ENCODE results near the gene PLA2G6.

The PLA2G6 gene

GRCh38 chr22:38062791-38063190, 118.8 kb downstream of the PLA2G6 start:
- no peak overlapping the region for H3K4me3 ChIP-seq (ENCODE audit: low read depth, low read length)
- ChIA-PET CTCF (interaction anchor here (0.6 to 1.2 kb wide), 2 partner anchors 10 to 39 kb away, joined by 3 to 6 read pairs; no protein-coding TSS in a partner anchor), POLR2A (no interaction called here)
- TF ChIP-seq ZNF239 (tag by site-specific recombination; IDR thresholded peaks at IDR 0.05) (no peak), ZNF248 (tag by site-specific recombination; IDR thresholded peaks at IDR 0.05) (no peak), ZNF391 (tag by site-specific recombination; IDR thresholded peaks at IDR 0.05; ENCODE audit: borderline replicate concordance, low read depth) (no peak), HOXD13 (CRISPR knock-in tag; IDR thresholded peaks at IDR 0.05; ENCODE audit: borderline replicate concordance) (no peak), ZNF76 (tag by site-specific recombination; IDR thresholded peaks at IDR 0.05; ENCODE audit: borderline replicate concordance, low read depth) (no peak), ZNF600 (tag by site-specific recombination; IDR thresholded peaks at IDR 0.05) (no peak), SCRT1 (tag by site-specific recombination; IDR thresholded peaks at IDR 0.05; ENCODE audit: borderline replicate concordance) (no peak), ZNF23 (tag by site-specific recombination; IDR thresholded peaks at IDR 0.05; ENCODE audit: borderline replicate concordance) (no peak), ZBTB21 (tag by site-specific recombination; IDR thresholded peaks at IDR 0.05) (no peak), AEBP2 (tag by site-specific recombination; IDR thresholded peaks at IDR 0.05; ENCODE audit: borderline replicate concordance) (no peak), ZBTB8A (tag by site-specific recombination; IDR thresholded peaks at IDR 0.05) (no peak), ZNF585B (tag by site-specific recombination; IDR thresholded peaks at IDR 0.05) (no peak), ZEB2 (tag by site-specific recombination; IDR thresholded peaks at IDR 0.05) (no peak), IKZF3 (tag by site-specific recombination; IDR thresholded peaks at IDR 0.05) (no peak), TCF7L2 (IDR thresholded peaks at IDR 0.05; ENCODE audit: borderline replicate concordance, low read depth, low read length) (no peak), ZNF776 (tag by site-specific recombination; IDR thresholded peaks at IDR 0.05; ENCODE audit: borderline replicate concordance) (no peak)
- TF ChIP-seq, protein P1, sequence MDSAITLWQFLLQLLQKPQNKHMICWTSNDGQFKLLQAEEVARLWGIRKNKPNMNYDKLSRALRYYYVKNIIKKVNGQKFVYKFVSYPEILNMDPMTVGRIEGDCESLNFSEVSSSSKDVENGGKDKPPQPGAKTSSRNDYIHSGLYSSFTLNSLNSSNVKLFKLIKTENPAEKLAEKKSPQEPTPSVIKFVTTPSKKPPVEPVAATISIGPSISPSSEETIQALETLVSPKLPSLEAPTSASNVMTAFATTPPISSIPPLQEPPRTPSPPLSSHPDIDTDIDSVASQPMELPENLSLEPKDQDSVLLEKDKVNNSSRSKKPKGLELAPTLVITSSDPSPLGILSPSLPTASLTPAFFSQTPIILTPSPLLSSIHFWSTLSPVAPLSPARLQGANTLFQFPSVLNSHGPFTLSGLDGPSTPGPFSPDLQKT (IDR thresholded peaks at IDR 0.05; ENCODE audit: borderline replicate concordance, low read depth, low read length), result no peak
- TF ChIP-seq, protein P2, sequence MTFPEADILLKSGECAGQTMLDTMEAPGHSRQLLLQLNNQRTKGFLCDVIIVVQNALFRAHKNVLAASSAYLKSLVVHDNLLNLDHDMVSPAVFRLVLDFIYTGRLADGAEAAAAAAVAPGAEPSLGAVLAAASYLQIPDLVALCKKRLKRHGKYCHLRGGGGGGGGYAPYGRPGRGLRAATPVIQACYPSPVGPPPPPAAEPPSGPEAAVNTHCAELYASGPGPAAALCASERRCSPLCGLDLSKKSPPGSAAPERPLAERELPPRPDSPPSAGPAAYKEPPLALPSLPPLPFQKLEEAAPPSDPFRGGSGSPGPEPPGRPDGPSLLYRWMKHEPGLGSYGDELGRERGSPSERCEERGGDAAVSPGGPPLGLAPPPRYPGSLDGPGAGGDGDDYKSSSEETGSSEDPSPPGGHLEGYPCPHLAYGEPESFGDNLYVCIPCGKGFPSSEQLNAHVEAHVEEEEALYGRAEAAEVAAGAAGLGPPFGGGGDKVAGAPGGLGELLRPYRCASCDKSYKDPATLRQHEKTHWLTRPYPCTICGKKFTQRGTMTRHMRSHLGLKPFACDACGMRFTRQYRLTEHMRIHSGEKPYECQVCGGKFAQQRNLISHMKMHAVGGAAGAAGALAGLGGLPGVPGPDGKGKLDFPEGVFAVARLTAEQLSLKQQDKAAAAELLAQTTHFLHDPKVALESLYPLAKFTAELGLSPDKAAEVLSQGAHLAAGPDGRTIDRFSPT (tag by site-specific recombination; IDR thresholded peaks at IDR 0.05), result no peak
- TF ChIP-seq, protein P3, sequence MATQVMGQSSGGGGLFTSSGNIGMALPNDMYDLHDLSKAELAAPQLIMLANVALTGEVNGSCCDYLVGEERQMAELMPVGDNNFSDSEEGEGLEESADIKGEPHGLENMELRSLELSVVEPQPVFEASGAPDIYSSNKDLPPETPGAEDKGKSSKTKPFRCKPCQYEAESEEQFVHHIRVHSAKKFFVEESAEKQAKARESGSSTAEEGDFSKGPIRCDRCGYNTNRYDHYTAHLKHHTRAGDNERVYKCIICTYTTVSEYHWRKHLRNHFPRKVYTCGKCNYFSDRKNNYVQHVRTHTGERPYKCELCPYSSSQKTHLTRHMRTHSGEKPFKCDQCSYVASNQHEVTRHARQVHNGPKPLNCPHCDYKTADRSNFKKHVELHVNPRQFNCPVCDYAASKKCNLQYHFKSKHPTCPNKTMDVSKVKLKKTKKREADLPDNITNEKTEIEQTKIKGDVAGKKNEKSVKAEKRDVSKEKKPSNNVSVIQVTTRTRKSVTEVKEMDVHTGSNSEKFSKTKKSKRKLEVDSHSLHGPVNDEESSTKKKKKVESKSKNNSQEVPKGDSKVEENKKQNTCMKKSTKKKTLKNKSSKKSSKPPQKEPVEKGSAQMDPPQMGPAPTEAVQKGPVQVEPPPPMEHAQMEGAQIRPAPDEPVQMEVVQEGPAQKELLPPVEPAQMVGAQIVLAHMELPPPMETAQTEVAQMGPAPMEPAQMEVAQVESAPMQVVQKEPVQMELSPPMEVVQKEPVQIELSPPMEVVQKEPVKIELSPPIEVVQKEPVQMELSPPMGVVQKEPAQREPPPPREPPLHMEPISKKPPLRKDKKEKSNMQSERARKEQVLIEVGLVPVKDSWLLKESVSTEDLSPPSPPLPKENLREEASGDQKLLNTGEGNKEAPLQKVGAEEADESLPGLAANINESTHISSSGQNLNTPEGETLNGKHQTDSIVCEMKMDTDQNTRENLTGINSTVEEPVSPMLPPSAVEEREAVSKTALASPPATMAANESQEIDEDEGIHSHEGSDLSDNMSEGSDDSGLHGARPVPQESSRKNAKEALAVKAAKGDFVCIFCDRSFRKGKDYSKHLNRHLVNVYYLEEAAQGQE (tag by site-specific recombination; IDR thresholded peaks at IDR 0.05), result no peak
- TF ChIP-seq, protein P4, sequence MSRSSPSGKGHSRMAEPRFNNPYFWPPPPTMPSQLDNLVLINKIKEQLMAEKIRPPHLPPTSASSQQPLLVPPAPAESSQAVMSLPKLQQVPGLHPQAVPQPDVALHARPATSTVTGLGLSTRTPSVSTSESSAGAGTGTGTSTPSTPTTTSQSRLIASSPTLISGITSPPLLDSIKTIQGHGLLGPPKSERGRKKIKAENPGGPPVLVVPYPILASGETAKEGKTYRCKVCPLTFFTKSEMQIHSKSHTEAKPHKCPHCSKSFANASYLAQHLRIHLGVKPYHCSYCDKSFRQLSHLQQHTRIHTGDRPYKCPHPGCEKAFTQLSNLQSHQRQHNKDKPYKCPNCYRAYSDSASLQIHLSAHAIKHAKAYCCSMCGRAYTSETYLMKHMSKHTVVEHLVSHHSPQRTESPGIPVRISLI (tag by site-specific recombination; IDR thresholded peaks at IDR 0.05), result no peak
- no peaks in the 10 kb centered on the region for H3K9me3 ChIP-seq (ENCODE audit: control insufficient read depth, insufficient read depth, low read depth, low read length)
- no peak overlapping the region for H3K27ac ChIP-seq (ENCODE audit: extremely low read depth, low read depth, low read length)
- peaks cover 54 to 81% of the 10 kb centered on the region in 2 experiments for H3K36me3 ChIP-seq (ENCODE audit: control insufficient read depth in 2 of 2, insufficient read depth in 1 of 2, low read length in 2 of 2)
- peaks cover 4% of the 10 kb centered on the region for H3K4me1 ChIP-seq (ENCODE audit: control insufficient read depth, insufficient read depth, low read length)
